SK-N-SH (cell line): Measurements from ENCODE around the gene TUBGCP6.

Experiments
- FOXJ3 ChIP-seq: sonication (generic); formaldehyde crosslinking; IDR thresholded peaks from 2 replicates; pipeline ENCODE4 v1.5.1; 2020; ENCODE audit warnings: mild to moderate bottlenecking, missing genetic modification reagents
- SMC3 ChIP-seq: IDR thresholded peaks from 2 replicates; pipeline ENCODE4 v1.6.1; 2012; ENCODE audit warnings: low read depth, low read length, improper control_type of control experiment

- TF ChIP-seq FOXJ3 (CRISPR knock-in tag): no peak
- TF ChIP-seq SMC3: no peak
Observed at GRCh38 chr22:50253941-50254340, 9.1 kb upstream of the TUBGCP6 start.
